ENCODE measurements around the gene CELSR1.

Gene CELSR1

DNA sequence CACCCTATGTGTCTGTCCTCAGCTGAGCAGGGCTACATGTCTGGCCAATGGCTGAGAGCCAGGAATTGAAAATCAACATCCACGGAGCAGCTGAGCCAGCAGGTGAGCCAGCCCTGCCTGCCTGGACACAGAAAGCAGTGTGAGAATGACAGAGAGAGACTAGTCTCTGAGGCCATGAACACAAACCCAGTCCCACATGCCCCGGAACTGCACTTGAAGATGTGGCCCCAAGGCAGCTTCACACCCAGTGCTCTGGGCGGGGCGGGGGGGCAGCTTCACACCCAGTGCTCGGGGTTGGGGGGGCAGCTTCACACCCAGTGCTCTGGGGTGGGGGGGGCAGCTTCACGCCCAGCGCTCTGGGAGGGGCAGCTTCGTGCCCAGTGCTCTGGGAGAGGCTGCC lies 164.3 kb downstream of the CELSR1 start:
- no peak overlapping the region for H3K27ac ChIP-seq (ENCODE audit: low read length)
- H3K9ac ChIP-seq (ENCODE audit: low read length), result no peak overlapping the region
- no peak overlapping the region for H3K4me3 ChIP-seq (ENCODE audit: low read length)
- H3K9me3 ChIP-seq (ENCODE audit: insufficient read depth, low read length), result no peaks in the 10 kb centered on the region
- TF ChIP-seq, protein P1, sequence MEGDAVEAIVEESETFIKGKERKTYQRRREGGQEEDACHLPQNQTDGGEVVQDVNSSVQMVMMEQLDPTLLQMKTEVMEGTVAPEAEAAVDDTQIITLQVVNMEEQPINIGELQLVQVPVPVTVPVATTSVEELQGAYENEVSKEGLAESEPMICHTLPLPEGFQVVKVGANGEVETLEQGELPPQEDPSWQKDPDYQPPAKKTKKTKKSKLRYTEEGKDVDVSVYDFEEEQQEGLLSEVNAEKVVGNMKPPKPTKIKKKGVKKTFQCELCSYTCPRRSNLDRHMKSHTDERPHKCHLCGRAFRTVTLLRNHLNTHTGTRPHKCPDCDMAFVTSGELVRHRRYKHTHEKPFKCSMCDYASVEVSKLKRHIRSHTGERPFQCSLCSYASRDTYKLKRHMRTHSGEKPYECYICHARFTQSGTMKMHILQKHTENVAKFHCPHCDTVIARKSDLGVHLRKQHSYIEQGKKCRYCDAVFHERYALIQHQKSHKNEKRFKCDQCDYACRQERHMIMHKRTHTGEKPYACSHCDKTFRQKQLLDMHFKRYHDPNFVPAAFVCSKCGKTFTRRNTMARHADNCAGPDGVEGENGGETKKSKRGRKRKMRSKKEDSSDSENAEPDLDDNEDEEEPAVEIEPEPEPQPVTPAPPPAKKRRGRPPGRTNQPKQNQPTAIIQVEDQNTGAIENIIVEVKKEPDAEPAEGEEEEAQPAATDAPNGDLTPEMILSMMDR (IDR thresholded peaks at IDR 0.05; ENCODE audit: low read depth, low read length), result no peak
- no peak for TF ChIP-seq EZH2phosphoT487 (IDR thresholded peaks at IDR 0.05; ENCODE audit: low read depth)
- H3K27me3 ChIP-seq (ENCODE audit: low read depth, low read length), result peaks cover 13% of the 10 kb centered on the region; the same call in 1 of the 2 replicates
- no peaks in the 10 kb centered on the region for H4K20me1 ChIP-seq (ENCODE audit: insufficient read depth, low read length)
- H3K79me2 ChIP-seq (ENCODE audit: low read length), result no peaks in the 10 kb centered on the region
- no peak overlapping the region for H3K4me2 ChIP-seq (ENCODE audit: low read length)
- no peaks in the 10 kb centered on the region for H3K36me3 ChIP-seq (replicated peaks; ENCODE audit: low read depth, low read length)
- no peaks in the 10 kb centered on the region for H3K4me1 ChIP-seq (ENCODE audit: low read length)
- no peak overlapping the region for H2AFZ ChIP-seq (ENCODE audit: low read depth, low read length)

DNA sequence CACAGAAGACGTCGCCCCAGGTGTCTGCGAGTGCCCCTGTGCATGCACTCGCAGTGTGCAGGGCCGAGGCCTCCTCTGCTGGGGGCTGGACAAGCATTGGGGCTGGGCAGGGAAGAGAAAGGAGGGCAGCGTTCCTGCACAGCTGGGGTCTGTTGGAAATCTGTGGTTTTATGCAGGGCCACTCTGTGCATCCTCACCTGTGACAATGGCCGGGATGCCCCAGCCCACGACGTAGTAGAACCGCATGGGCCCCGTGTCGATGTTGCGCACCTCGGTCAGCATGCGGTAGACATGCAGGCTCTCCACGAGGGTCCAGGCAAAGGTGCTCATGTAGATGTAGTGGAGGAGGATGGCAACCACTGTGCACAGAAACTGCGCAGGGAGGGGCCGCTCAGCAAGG lies 164.7 kb downstream of the CELSR1 start:
- H4K20me1 ChIP-seq (ENCODE audit: insufficient read depth, low read length), result no peaks in the 10 kb centered on the region
- H3K79me2 ChIP-seq (ENCODE audit: low read length), result no peaks in the 10 kb centered on the region
- no peak overlapping the region for H2AFZ ChIP-seq (ENCODE audit: low read depth, low read length)
- no peaks in the 10 kb centered on the region for H3K9me3 ChIP-seq (ENCODE audit: insufficient read depth, low read length)
- H3K4me3 ChIP-seq (ENCODE audit: low read length), result no peak overlapping the region
- TF ChIP-seq EZH2phosphoT487 (IDR thresholded peaks at IDR 0.05; ENCODE audit: low read depth), result no peak
- TF ChIP-seq, protein P1 (IDR thresholded peaks at IDR 0.05; ENCODE audit: low read depth, low read length), result no peak
- H3K9ac ChIP-seq (ENCODE audit: low read length), result no peak overlapping the region
- peaks cover 13% of the 10 kb centered on the region; the same call in 1 of the 2 replicates for H3K27me3 ChIP-seq (ENCODE audit: low read depth, low read length)
- no peak overlapping the region for H3K27ac ChIP-seq (ENCODE audit: low read length)
- no peaks in the 10 kb centered on the region for H3K4me1 ChIP-seq (ENCODE audit: low read length)
- H3K36me3 ChIP-seq (replicated peaks; ENCODE audit: low read depth, low read length), result no peaks in the 10 kb centered on the region
- no peak overlapping the region for H3K4me2 ChIP-seq (ENCODE audit: low read length)

DNA sequence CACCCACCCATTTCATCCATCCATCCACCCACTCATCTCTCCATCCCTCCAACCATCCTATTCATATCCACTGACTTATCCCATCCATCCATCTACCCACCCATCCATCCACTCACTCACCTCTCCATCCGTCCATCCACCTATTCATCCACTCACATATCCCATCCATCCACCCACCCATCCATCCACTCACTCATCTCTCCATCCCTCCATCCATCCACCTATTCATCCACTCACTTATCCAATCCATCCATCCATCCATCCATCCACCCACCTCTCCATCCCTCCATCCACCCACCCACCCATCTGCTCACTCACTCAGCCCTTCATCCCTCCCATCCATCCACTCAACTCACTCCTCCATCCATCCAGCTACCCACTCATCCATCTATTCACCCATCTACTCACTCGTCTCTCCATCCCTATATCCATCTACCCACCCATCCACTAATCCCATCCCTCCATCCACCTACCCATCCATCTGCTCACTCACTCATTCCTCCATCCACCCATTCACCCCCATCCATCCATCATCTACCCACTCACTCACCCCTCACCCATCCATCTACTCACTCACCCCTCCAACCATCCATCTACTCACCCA lies 165.7 kb downstream of the CELSR1 start:
- Histone ChIP-seq H4K20me1 (ENCODE audit: insufficient read depth, low read length) (no peaks in the 10 kb centered on the region), H3K27me3 (ENCODE audit: low read depth, low read length) (peaks cover 13% of the 10 kb centered on the region; the same call in 1 of the 2 replicates), H3K36me3 (replicated peaks; ENCODE audit: low read depth, low read length) (no peaks in the 10 kb centered on the region), H3K9ac (ENCODE audit: low read length) (no peak overlapping the region), H3K27ac (ENCODE audit: low read length) (no peak overlapping the region), H3K4me2 (ENCODE audit: low read length) (no peak overlapping the region), H3K4me3 (ENCODE audit: low read length) (no peak overlapping the region), H2AFZ (ENCODE audit: low read depth, low read length) (no peak overlapping the region), H3K79me2 (ENCODE audit: low read length) (no peaks in the 10 kb centered on the region), H3K4me1 (ENCODE audit: low read length) (peaks cover 6% of the 10 kb centered on the region; the same call in 1 of the 2 replicates), H3K9me3 (ENCODE audit: insufficient read depth, low read length) (no peaks in the 10 kb centered on the region)
- TF ChIP-seq EZH2phosphoT487 (IDR thresholded peaks at IDR 0.05; ENCODE audit: low read depth), result no peak
- TF ChIP-seq, protein P1 (IDR thresholded peaks at IDR 0.05; ENCODE audit: low read depth, low read length), result no peak

DNA sequence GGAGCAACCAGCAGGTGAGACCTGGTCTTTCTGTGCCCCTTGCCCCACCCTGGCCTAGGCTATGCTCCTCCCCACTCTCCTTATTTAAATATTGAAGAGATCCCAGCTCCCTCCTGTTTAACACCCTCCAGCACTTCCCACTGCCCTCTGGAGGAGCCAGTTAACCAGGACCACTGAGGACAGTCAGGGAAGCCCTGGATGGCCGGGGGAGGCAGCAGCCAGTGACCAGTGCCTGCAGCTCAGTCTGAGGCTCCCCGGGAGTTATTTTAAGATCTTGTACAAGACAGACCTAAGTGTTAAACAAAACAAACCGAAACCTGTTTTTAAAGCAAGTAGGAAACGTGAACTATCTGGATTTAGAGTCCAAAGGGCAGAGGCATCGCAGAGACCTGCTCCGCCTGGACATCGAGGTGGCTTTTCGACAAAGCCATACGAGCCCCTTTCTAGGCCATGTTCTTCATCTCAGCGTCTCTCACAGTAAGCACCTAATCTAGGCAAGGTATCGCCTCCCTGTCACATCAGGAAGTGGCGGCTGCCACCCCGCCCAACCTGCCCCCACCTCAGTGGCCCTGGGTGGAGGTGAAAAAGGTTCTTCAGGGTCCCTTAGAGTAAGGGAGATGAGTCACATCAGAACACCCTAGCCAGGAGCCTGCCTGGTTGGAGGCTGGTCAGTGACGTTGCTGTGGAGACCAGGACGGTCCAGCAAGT lies 166.7 kb downstream of the CELSR1 start:
- H3K9ac ChIP-seq (ENCODE audit: low read length), result no peak overlapping the region
- no peaks in the 10 kb centered on the region for H4K20me1 ChIP-seq (ENCODE audit: insufficient read depth, low read length)
- H3K4me3 ChIP-seq (ENCODE audit: low read length), result no peak overlapping the region
- peaks cover 12% of the 10 kb centered on the region for H3K4me1 ChIP-seq (ENCODE audit: low read length)
- no peak overlapping the region for H3K27ac ChIP-seq (ENCODE audit: low read length)
- H3K4me2 ChIP-seq (ENCODE audit: low read length), result no peak overlapping the region
- TF ChIP-seq, protein P1 (IDR thresholded peaks at IDR 0.05; ENCODE audit: low read depth, low read length), result no peak
- no peak for TF ChIP-seq EZH2phosphoT487 (IDR thresholded peaks at IDR 0.05; ENCODE audit: low read depth)
- H2AFZ ChIP-seq (ENCODE audit: low read depth, low read length), result no peak overlapping the region
- no peaks in the 10 kb centered on the region for H3K79me2 ChIP-seq (ENCODE audit: low read length)
- peaks cover 18% of the 10 kb centered on the region; the same call in 1 of the 2 replicates for H3K27me3 ChIP-seq (ENCODE audit: low read depth, low read length)
- H3K36me3 ChIP-seq (replicated peaks; ENCODE audit: low read depth, low read length), result no peaks in the 10 kb centered on the region
- H3K9me3 ChIP-seq (ENCODE audit: insufficient read depth, low read length), result no peaks in the 10 kb centered on the region

All from OCI-LY3 (cell line).